ENCODE measurements around the gene ZNF502. TPM values are rescaled to one million over a fixed set of nuclear protein-coding genes. Genes with fewer than 3 reads are reported as not detected.
"Not testable (repeated sequence)": the region's sequence is repeated elsewhere in the genome, so short reads cannot be mapped to it uniquely, and the experiment has no call there.

The ZNF502 gene
- 1 to 10 TPM; 2.0 to 2.3 TPM for total RNA-seq

DNA sequence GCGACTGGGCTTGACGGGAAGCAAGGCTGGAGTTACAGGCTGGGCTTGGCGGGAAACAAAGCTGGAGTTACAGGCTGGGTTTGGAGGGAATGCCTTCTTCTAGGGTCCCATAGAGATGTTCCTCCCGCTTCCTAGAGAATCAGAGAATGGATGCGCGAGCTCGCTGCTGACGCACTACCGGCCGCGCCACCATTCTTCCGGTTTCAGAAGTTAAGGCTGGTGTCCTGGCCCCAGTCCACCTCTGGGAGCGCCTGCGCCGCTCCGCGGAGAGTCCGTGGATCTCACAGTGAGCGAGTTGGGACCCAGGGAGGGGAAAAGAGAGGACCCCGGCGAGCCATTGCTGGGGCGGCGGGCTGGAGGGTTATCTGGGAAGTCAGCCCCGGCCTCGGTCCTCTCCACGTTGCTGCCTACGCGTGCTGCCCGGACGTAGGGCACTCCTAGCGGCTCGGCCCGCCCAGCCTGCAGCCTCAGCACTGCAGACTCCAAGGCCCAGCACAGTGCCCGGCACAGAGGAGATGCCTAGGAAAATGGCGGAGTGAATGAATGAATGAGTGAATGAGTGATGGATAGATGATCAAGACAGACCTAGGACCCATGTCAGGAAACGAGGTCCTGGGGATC is at the start of gene ZNF502:
TSS of gene ZNF502 (plus strand) at position 206 of the 621 bp plus-strand sequence. CDS start 7,602 bp downstream, outside the sequence.
- CTCF ChIA-PET, result interaction anchor here (0.8 to 1.6 kb wide), 4 partner anchors 17 to 93 kb away, joined by 3 to 9 read pairs (median 4); partner anchors contain the start of genes ZNF197 and ZNF501
- peak; percentile 95 for ATAC-seq
- POLR2A ChIA-PET, result interaction anchor here (0.9 to 1.8 kb wide), 4 partner anchors 14 to 72 kb away, joined by 3 to 8 read pairs (median 6); partner anchors contain the start of genes KIAA1143, KIF15 and ZNF501
- DNase-seq, result peak; percentile 84
- Mint-ChIP-seq H3K9me3 (peaks cover 38% of the 10 kb centered on the region), H3K4me1 (ENCODE audit: low read depth) (peaks cover 18% of the 10 kb centered on the region), H3K36me3 (ENCODE audit: low read depth) (peaks cover 52% of the 10 kb centered on the region), H3K27ac (peak within 1 kb of the TSS; percentile 86), H3K27me3 (peaks cover 16% of the 10 kb centered on the region), H3K4me3 (peak within 1 kb of the TSS; percentile 92)
- intact Hi-C loops (cut with micrococcal nuclease), result loop anchor here (1.0 to 10.0 kb wide), 2 partner anchors 17 to 178 kb away; partner anchors contain the start of gene ZNF501
- TF ChIP-seq, protein P1, sequence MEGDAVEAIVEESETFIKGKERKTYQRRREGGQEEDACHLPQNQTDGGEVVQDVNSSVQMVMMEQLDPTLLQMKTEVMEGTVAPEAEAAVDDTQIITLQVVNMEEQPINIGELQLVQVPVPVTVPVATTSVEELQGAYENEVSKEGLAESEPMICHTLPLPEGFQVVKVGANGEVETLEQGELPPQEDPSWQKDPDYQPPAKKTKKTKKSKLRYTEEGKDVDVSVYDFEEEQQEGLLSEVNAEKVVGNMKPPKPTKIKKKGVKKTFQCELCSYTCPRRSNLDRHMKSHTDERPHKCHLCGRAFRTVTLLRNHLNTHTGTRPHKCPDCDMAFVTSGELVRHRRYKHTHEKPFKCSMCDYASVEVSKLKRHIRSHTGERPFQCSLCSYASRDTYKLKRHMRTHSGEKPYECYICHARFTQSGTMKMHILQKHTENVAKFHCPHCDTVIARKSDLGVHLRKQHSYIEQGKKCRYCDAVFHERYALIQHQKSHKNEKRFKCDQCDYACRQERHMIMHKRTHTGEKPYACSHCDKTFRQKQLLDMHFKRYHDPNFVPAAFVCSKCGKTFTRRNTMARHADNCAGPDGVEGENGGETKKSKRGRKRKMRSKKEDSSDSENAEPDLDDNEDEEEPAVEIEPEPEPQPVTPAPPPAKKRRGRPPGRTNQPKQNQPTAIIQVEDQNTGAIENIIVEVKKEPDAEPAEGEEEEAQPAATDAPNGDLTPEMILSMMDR (IDR thresholded peaks at IDR 0.05), result peak; percentile 19

DNA sequence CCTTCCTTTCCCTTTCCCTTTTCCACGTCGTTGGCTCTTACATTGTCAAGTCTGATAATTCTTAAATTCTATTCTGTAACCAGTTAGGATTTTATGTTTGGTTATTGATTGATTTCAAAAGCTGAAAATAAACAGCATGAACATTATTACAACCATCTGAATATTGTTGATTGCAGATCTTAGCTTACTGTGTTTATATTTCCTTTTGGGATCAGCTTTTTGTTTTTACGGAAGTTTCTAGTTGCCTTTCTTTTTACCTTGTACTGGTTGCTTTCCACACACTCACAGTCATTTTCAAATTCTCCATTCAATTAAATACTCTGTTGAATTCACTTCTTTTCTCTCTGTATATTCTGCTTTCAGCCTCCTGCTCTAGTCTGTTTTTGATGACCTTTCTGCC is 47.3 kb upstream of the ZNF502 start:
- Mint-ChIP-seq H3K4me3 (no peak overlapping the region), H3K27me3 (no peaks in the 10 kb centered on the region), H3K4me1 (ENCODE audit: low read depth) (no peaks in the 10 kb centered on the region), H3K27ac (no peak overlapping the region), H3K36me3 (ENCODE audit: low read depth) (peaks cover 16% of the 10 kb centered on the region), H3K9me3 (peaks cover 27% of the 10 kb centered on the region)
- CTCF ChIA-PET, result no interaction called here
- DNase-seq (no peak), ATAC-seq (no peak)
- POLR2A ChIA-PET, result no interaction called here
- TF ChIP-seq, protein P1 (IDR thresholded peaks at IDR 0.05), result no peak
- intact Hi-C loops (cut with micrococcal nuclease), result no loop called here

DNA sequence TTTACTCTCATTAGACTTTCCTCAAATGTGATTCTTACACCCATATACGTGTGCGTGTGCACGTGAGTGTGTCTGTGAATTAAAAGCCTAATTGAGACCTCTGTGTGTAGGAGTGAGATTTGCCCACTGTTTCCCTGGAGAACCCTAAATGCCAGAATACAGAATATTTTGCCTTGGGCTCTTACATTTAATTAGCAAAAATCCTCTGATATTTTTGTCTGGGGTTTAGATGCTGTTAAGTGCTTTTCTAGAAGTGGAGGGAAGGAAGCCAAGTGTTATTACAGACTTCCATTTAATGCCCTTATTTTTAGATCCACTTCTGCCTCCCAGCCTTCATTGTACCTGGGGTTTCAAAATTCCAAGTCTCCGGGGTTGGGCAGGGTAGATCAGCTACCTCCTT is 46.1 kb upstream of the ZNF502 start:
- no peaks in the 10 kb centered on the region for H3K27me3 Mint-ChIP-seq
- ChIA-PET CTCF (no interaction called here), POLR2A (no interaction called here)
- peaks cover 21% of the 10 kb centered on the region for H3K9me3 Mint-ChIP-seq
- no peak overlapping the region for H3K4me3 Mint-ChIP-seq
- DNase-seq (no peak), ATAC-seq (no peak)
- no peak overlapping the region for H3K27ac Mint-ChIP-seq
- TF ChIP-seq, protein P1 (IDR thresholded peaks at IDR 0.05), result no peak
- intact Hi-C loops (cut with micrococcal nuclease), result no loop called here
- no peaks in the 10 kb centered on the region for H3K4me1 Mint-ChIP-seq (ENCODE audit: low read depth)
- H3K36me3 Mint-ChIP-seq (ENCODE audit: low read depth), result peaks cover 6% of the 10 kb centered on the region

DNA sequence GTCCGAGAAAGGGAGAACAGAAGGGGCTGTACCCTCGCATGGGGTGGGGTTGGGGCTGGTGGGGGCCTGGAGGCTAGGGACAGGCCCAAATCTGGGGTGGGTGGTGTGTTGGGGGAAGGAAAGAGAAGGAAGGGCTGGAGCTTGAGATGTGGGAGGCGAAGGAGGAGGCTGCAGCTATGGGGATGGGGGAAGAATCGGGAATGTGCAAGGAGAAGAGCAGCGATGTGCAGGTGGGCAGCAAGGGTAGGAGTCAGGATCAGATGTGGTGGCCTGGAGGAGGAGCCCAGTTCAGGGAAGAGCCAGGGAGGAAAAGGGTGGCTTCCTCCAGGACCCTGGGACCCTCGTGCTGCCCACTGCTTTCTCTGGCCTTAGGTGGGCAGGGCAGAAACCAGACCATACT is 42.7 kb upstream of the ZNF502 start:
- H3K4me1 Mint-ChIP-seq (ENCODE audit: low read depth), result no peaks in the 10 kb centered on the region
- no peak overlapping the region for H3K4me3 Mint-ChIP-seq
- no peak for ATAC-seq
- peaks cover 25% of the 10 kb centered on the region for H3K9me3 Mint-ChIP-seq
- H3K36me3 Mint-ChIP-seq (ENCODE audit: low read depth), result peaks cover 3% of the 10 kb centered on the region
- intact Hi-C loops (cut with micrococcal nuclease), result no loop called here
- TF ChIP-seq, protein P1 (IDR thresholded peaks at IDR 0.05), result no peak
- POLR2A ChIA-PET, result no interaction called here
- no peak overlapping the region for H3K27ac Mint-ChIP-seq
- no peaks in the 10 kb centered on the region for H3K27me3 Mint-ChIP-seq
- DNase-seq, result no peak
- CTCF ChIA-PET, result no interaction called here

DNA sequence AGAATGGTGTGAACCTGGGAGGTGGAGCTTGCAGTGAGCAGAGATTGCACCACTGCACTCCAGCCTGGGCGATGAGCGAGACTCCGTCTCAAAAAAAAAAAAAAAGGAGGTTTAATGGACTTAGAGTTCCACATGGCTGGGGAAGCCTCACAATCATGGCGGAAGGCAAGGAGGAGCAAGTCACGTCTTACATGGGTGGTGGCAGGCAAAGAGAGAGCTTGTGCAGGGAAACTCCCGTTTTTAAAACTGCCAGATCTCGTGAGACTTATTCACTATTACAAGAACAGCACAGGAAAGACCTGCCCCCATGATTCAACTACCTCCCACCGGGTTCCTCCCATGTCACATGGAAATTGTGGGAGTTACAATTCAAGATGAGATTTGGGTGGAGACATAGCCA is 39.0 kb upstream of the ZNF502 start:
- H3K4me3 Mint-ChIP-seq; intact Hi-C loops (cut with micrococcal nuclease); CTCF ChIA-PET; DNase-seq; POLR2A ChIA-PET; H3K27me3 Mint-ChIP-seq; H3K4me1 Mint-ChIP-seq (ENCODE audit: low read depth); ATAC-seq; H3K36me3 Mint-ChIP-seq (ENCODE audit: low read depth); H3K27ac Mint-ChIP-seq: not testable (repeated sequence)
- H3K9me3 Mint-ChIP-seq, result peaks cover 24% of the 10 kb centered on the region

Data from activated CD8-positive, alpha-beta T cell treated with anti-CD3 and anti-CD28 coated beads for 36 hours (primary cell).